Kidney (tissue), 14 donors: ENCODE measurements around the gene XYLT2. TPM values are rescaled to one million over a fixed set of nuclear protein-coding genes. Genes with fewer than 3 reads are reported as not detected.

Experiments
- DNase-seq, 5 donors: peaks; one replicate each; pipeline ENCODE4 v3.0.0-alpha.2; 2013 to 2020
- FAIRE-seq: peaks from 2 replicates; lab custom pipeline; 2012; peaks lifted over from hg19 to GRCh38; lab: Jason Lieb, UNC
- H3K27ac ChIP-seq, 2 donors: one replicate each; pipeline ENCODE4 v1.7.0; 2013; ENCODE audit warnings: low read depth in 2 of 2, low read length in 2 of 2, inconsistent platforms in 1 of 2
- H3K27me3 ChIP-seq: one replicate; pipeline ENCODE4 v1.7.1; 2013; ENCODE audit warnings: low read length, inconsistent platforms; ENCODE audit not compliant: control insufficient read depth, insufficient read depth
- H3K36me3 ChIP-seq, 3 donors: one replicate each; pipeline versions ENCODE4 v1.7.0 to v1.7.1; 2013; ENCODE audit warnings: low read length in 3 of 3, control low read depth in 1 of 3, inconsistent platforms in 1 of 3; ENCODE audit not compliant: insufficient read depth in 3 of 3, control insufficient read depth in 2 of 3
- H3K4me1 ChIP-seq, 3 donors: one replicate each; pipeline versions ENCODE4 v1.7.0 to v1.7.1; 2013; ENCODE audit warnings: low read length in 3 of 3, inconsistent platforms in 1 of 3, low read depth in 1 of 3; ENCODE audit not compliant: control insufficient read depth in 2 of 3, insufficient read depth in 2 of 3
- H3K4me3 ChIP-seq, 3 donors: one replicate each; pipeline versions ENCODE4 v1.7.0 to v1.8.1; 2013; ENCODE audit warnings: low read length in 3 of 3, control low read depth in 1 of 3, inconsistent platforms in 1 of 3
- H3K9ac ChIP-seq, 3 donors: one replicate each; pipeline versions ENCODE4 v1.7.0 to v1.7.1; 2013; ENCODE audit warnings: low read length in 3 of 3, control low read depth in 1 of 3, inconsistent platforms in 1 of 3
- H3K9me3 ChIP-seq, 3 donors: one replicate each; pipeline versions ENCODE4 v1.7.0 to v1.7.1; 2013; ENCODE audit warnings: low read length in 3 of 3, control low read depth in 1 of 3, inconsistent platforms in 1 of 3; ENCODE audit not compliant: control insufficient read depth in 2 of 3, insufficient read depth in 1 of 3
- intact Hi-C: fragments of 100-400 bp; cut with DNase I; formaldehyde crosslinking; loops from one replicate; pipeline ENCODE4 v1.11.1; 2022
- polyA plus RNA-seq: library from polyadenylated mRNA; stranded (reverse); fragments of 350-450 nt; fragmentation: Illumina TruSeq; extraction: RNeasy Lipid Tissue Mini Kit (QIAGEN cat#74804); gene quantifications from one replicate; pipeline ENCODE4 v1.2.3, GENCODE V29; 2014; ENCODE audit warnings: low read depth, low replicate concordance; ENCODE audit not compliant: insufficient read depth
- total RNA-seq: library from RNA; stranded (reverse); fragmentation: NEBNext Ultra II Directional; extraction: Animal tissue kit (Norgen Biotek cat#: 25700); gene quantifications from one replicate; pipeline ENCODE4 v1.2.1, GENCODE V29; 2021
- TF ChIP-seq, protein P1 (sequence below): IDR thresholded peaks from 3 replicates; pipeline ENCODE4 v1.5.1; 2012; ENCODE audit warnings: mild to moderate bottlenecking, moderate library complexity, borderline replicate concordance; ENCODE audit not compliant: insufficient read depth; ENCODE audit errors: extremely low read depth
- donor health status: control.
- donor health status: control.
- donor health status: control.
- donor health status: control.
- donor health status: control.
- donor health status: DM: yes; HTN: yes; CAD: no.
- donor health status: Normal renal cell carcinoma (clear cell type).

The XYLT2 gene
- total and polyA plus RNA-seq, 2 donors from 2014 or later = 21.2 to 30.0 TPM

DNA sequence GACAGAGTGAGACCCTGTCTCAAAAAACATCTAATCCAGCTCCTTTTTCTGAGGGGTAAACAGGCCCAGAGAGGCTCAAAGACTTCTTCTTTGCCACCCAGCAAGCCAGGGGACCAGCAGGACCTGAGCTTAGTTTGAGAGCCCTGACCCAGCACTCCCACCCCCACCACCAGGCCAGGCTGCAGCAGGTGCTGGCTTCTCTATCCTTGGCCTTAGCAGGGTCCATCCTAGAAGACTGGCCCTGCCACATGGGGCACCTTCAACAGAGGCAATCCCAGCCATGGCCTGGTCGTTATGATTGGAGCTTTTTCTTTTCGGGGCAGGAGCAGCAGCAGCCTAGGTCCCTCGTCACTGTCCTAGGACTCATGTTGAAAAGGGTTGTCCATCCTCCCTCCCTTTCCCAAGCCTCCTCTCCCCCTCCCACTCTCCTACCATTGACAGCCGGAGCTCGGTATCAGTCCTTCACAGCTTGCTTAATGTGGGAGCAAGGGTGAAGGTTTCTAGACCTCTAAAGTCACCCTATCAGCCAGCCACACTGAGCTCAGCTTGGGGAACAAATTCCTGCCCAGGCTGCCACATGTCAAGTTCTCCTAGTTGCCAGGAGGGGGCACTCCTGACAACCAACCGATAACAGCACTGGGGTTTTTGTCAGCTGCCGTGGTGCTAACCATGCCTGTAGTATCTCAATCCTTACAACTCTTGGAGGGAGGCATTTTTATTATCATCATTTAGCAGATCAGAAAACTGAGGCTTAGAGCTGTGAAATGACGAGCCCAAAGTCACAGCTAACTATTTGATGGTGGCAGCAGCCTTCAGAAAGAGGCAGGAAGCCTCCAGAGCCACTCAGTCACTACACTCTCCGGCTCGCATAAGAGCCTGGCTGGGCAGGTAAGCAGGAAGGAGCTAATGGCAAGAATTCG, 15.9 kb downstream of the XYLT2 start:
- peak overlapping the region in 1 of 3 donors; percentile 6 for H3K9ac ChIP-seq
- no peak overlapping the region for H3K4me3 ChIP-seq
- H3K36me3 ChIP-seq = peaks cover 3 to 14% (median 6%) of the 10 kb centered on the region in 3 donors
- no peak for FAIRE-seq
- H3K27me3 ChIP-seq = no peaks in the 10 kb centered on the region
- peak in 3 of 5 donors; percentile 52 to 80 (median 66) for DNase-seq
- H3K4me1 ChIP-seq = no peaks in the 10 kb centered on the region
- H3K9me3 ChIP-seq = no peaks in the 10 kb centered on the region
- no peak overlapping the region for H3K27ac ChIP-seq
- TF ChIP-seq, protein P1, sequence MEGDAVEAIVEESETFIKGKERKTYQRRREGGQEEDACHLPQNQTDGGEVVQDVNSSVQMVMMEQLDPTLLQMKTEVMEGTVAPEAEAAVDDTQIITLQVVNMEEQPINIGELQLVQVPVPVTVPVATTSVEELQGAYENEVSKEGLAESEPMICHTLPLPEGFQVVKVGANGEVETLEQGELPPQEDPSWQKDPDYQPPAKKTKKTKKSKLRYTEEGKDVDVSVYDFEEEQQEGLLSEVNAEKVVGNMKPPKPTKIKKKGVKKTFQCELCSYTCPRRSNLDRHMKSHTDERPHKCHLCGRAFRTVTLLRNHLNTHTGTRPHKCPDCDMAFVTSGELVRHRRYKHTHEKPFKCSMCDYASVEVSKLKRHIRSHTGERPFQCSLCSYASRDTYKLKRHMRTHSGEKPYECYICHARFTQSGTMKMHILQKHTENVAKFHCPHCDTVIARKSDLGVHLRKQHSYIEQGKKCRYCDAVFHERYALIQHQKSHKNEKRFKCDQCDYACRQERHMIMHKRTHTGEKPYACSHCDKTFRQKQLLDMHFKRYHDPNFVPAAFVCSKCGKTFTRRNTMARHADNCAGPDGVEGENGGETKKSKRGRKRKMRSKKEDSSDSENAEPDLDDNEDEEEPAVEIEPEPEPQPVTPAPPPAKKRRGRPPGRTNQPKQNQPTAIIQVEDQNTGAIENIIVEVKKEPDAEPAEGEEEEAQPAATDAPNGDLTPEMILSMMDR = peak; percentile 55
- intact Hi-C loops = no loop called here

DNA sequence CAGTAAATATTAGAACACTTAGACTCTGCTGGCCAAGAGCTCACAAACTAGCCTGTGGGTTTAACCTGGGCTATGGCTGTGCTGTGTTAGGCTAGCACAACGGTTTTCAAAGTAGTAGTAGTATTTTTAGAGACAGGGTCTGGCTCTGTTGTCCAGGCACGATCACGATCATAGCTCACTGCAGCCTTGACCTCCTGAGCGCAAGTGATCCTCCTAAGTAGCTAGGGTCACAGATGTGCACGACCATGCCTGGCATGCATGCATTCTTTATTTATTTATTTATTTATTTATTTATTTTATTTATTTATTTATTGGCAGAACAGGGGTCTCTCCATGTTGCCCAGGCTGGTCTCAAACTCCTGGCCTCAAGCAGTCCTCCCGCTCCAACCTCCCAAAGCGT, 16.7 kb downstream of the XYLT2 start:
- no peak overlapping the region for H3K27ac ChIP-seq
- H3K9me3 ChIP-seq = no peaks in the 10 kb centered on the region
- H3K27me3 ChIP-seq = no peaks in the 10 kb centered on the region
- DNase-seq (peak in 1 of 5 donors; percentile 29), FAIRE-seq (no peak)
- peaks cover 3 to 22% (median 13%) of the 10 kb centered on the region in 3 donors for H3K36me3 ChIP-seq
- peak overlapping the region in 1 of 3 donors; percentile 6 for H3K9ac ChIP-seq
- TF ChIP-seq, protein P1 = no peak
- intact Hi-C loops = no loop called here
- no peak overlapping the region for H3K4me3 ChIP-seq
- no peaks in the 10 kb centered on the region for H3K4me1 ChIP-seq

DNA sequence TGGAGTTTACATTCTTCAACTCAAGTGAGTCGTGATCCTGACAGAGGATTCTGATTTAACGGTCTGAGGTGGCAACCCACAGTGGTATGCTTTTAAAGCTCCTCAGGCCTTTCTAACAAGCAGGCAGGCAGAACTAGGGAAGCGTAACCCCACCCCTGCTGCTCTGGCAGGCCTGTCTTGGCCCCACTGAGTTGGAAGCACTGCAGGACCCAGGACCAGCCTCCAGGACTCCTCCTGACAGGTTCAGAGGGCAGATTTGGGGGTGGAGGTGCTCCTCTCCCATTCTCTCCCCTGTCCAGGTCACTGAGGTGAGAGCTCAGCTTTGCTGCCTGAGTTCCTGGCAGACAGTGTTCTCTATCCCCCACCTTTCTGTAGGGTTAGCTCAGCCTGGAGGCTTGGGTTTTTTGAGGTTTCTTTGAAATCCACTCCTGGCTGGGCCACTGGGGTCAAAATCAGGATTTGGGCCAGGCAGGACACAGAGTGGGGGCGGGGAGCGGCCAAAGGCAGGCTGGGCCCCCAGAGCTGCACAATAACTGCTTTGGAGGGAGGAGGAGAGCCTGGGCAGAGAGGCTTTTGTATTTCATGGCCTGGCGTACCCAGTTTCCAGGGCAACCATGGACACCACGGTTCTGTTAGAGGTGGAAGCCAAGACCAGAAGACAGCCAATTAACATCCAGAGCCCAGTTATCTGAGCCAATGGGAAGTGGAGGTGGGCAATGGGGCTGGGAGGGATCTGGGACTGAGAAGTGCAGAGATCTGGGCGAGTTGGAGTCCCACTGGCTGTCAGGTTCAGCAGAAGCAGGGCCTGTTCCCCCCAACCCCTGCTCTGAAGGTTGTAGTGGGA, 17.5 kb downstream of the XYLT2 start:
- FAIRE-seq = no peak
- peak in 4 of 5 donors; percentile 66 to 78 (median 70) for DNase-seq
- H3K27me3 ChIP-seq = no peaks in the 10 kb centered on the region
- H3K9ac ChIP-seq = no peak overlapping the region
- no peaks in the 10 kb centered on the region for H3K4me1 ChIP-seq
- peaks cover 8 to 22% (median 18%) of the 10 kb centered on the region in 3 donors for H3K36me3 ChIP-seq
- intact Hi-C loops = no loop called here
- H3K27ac ChIP-seq = no peak overlapping the region
- H3K4me3 ChIP-seq = no peak overlapping the region
- TF ChIP-seq, protein P1 = no peak
- no peaks in the 10 kb centered on the region for H3K9me3 ChIP-seq
